HG02642 (cell line): ENCODE measurements around the gene HMOX1.
A peak's percentile ranks its signal among the peaks of the same experiment; 100 is the strongest.
"Not testable (repeated sequence)": the region's sequence is repeated elsewhere in the genome, so short reads cannot be mapped to it uniquely, and the experiment has no call there.

Source experiments
- ATAC-seq: cut with Tn5 transposase; IDR thresholded peaks from one replicate; pipeline ENCODE4 v1.9.1; 2021; ENCODE audit warnings: mild to moderate bottlenecking; ENCODE audit not compliant: unreplicated experiment, poor library complexity

Gene HMOX1

GRCh38 chr22:35378621-35379020 lies 2.3 kb upstream of the HMOX1 start:
- no peak for ATAC-seq

- no peak for ATAC-seq
Measured at GRCh38 chr22:35379146-35379993, 1.5 kb upstream of the HMOX1 start.

GRCh38 chr22:35380013-35380412 lies 883 bp upstream of the HMOX1 start:
- ATAC-seq: no peak

GRCh38 chr22:35381424-35382009 lies 621 bp downstream of the HMOX1 start:
- ATAC-seq: no peak

GRCh38 chr22:35383679-35384071 lies 2.8 kb downstream of the HMOX1 start:
- ATAC-seq: no peak

GRCh38 chr22:35384527-35384926 lies 3.6 kb downstream of the HMOX1 start:
- no peak for ATAC-seq

- ATAC-seq: no peak
Measured at GRCh38 chr22:35384975-35385588, 4.2 kb downstream of the HMOX1 start.

GRCh38 chr22:35386670-35387288 lies 5.9 kb downstream of the HMOX1 start:
- no peak for ATAC-seq

GRCh38 chr22:35390933-35391332 lies 10.0 kb downstream of the HMOX1 start:
- ATAC-seq: no peak

- no peak for ATAC-seq
Measured at GRCh38 chr22:35392357-35392756, 11.5 kb downstream of the HMOX1 start.

- no peak for ATAC-seq
Measured at GRCh38 chr22:35393116-35394010, 12.5 kb downstream of the HMOX1 start.

GRCh38 chr22:35394011-35394312 lies 13.1 kb downstream of the HMOX1 start:
- no peak for ATAC-seq

GRCh38 chr22:35394810-35395563 lies 14.1 kb downstream of the HMOX1 start:
- ATAC-seq: no peak

GRCh38 chr22:35396622-35397021 lies 15.7 kb downstream of the HMOX1 start:
- not testable (repeated sequence) for ATAC-seq

GRCh38 chr22:35397095-35397904 lies 16.4 kb downstream of the HMOX1 start:
- no peak for ATAC-seq

- no peak for ATAC-seq
Measured at GRCh38 chr22:35398591-35398973, 17.7 kb downstream of the HMOX1 start.

- no peak for ATAC-seq
Measured at GRCh38 chr22:35399114-35399677, 18.3 kb downstream of the HMOX1 start.

- peak; percentile 96 for ATAC-seq
Measured at GRCh38 chr22:35399678-35400500, 19.0 kb downstream of the HMOX1 start, which contains the start of gene MCM5. Gene MCM5 (plus strand): TSS chr22:35400140. CDS start chr22:35400439, 299 bp downstream.
